Activated CD8-positive, alpha-beta T cell treated with anti-CD3 and anti-CD28 coated beads, Interleukin-2, amount 10 ng/mL, durations not matched to agents 7 days and 5 days (primary cell): ENCODE measurements around the gene KLK8. TPM values are rescaled to one million over a fixed set of nuclear protein-coding genes. Genes with fewer than 3 reads are reported as not detected.

ENCODE experiments used
- ATAC-seq: fragments of 150-1000 bp; cut with Tn5 transposase; one replicate; pipeline ENCODE4 v1.10.0; 2021; ENCODE audit warnings: moderate library complexity
- CTCF ChIA-PET: fragments of 350-600 bp; sonication (Branson Sonifier 250); formaldehyde crosslinking; loops from one replicate; lab custom pipeline; 2021; ENCODE audit warnings: antibody characterized with exemption; lab: Charles Lee
- POLR2A ChIA-PET: fragments of 350-600 bp; sonication (Branson Sonifier 250); formaldehyde crosslinking; loops from one replicate; lab custom pipeline; 2021; ENCODE audit warnings: antibody characterized with exemption; lab: Charles Lee
- DNase-seq: peaks from one replicate; pipeline ENCODE4 v3.0.0-alpha.2; 2020
- H3K27ac Mint-ChIP-seq: one replicate; pipeline ENCODE4 v1.8.0; 2021; ENCODE audit warnings: mild to moderate bottlenecking, mixed read lengths
- H3K27me3 Mint-ChIP-seq: one replicate; pipeline ENCODE4 v1.8.0; 2021; ENCODE audit warnings: low read depth, mixed read lengths
- H3K36me3 Mint-ChIP-seq: one replicate; pipeline ENCODE4 v1.8.0; 2021; ENCODE audit warnings: low read depth, mixed read lengths
- H3K4me1 Mint-ChIP-seq: one replicate; pipeline ENCODE4 v1.8.0; 2021; ENCODE audit warnings: low read depth, mixed read lengths
- H3K4me3 Mint-ChIP-seq: one replicate; pipeline ENCODE4 v1.8.0; 2021; ENCODE audit warnings: mild to moderate bottlenecking, mixed read lengths
- H3K9me3 Mint-ChIP-seq: one replicate; pipeline ENCODE4 v1.8.0; 2022; ENCODE audit warnings: mixed read lengths; ENCODE audit not compliant: insufficient read depth
- total RNA-seq, 2 experiments: library from RNA; stranded (reverse); gene quantifications; one replicate each; pipeline ENCODE4 v1.2.3, GENCODE V29; 2021

Gene KLK8
- total RNA-seq, 2 experiments from 2014 or later, result not detected

DNA sequence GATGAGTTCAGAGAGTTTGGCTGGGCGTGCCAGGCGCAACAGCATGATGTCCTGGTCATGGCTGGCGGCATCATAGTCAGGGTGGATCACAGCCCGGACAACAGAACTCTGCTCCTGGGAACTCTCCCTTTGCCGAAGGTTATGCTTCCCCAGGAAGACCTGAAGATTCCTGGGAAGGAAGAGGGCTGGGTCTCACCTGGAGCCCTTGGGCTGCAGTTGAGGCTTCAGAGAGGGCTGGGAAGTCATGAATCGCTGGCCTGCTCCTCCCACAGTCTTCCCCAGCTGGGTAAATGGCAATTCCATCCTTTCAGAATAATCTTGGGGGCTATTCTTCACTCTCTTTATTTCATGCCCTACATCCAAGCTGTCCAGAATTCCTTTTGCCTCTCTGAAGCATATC is 38.0 kb downstream of the KLK8 start:
- ChIA-PET POLR2A (no interaction called here), CTCF (no interaction called here)
- Mint-ChIP-seq H3K9me3 (no peaks in the 10 kb centered on the region), H3K27ac (no peak overlapping the region), H3K27me3 (no peaks in the 10 kb centered on the region), H3K4me1 (no peaks in the 10 kb centered on the region), H3K4me3 (no peak overlapping the region), H3K36me3 (no peaks in the 10 kb centered on the region)
- DNase-seq, result no peak
- ATAC-seq, result no peak

DNA sequence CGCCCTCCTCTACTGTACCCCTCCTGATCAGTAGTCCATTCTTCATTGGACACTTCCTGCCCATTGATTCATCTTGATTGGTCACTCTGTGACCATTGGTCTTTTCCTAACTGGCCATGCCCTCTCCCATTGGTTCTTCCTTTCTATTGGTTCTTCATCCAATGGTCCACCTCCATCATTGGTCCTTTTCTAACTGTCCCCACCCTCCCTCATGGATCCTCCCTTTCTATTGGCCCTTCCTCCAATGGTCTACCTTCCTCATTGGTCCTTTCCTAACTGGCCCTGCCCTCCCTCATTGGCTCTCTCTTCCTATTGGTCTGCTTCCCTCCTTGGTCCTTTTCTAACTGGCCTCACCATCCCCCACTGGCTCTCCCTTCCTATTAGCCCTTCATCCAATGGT is 39.2 kb downstream of the KLK8 start:
- no peak for ATAC-seq
- DNase-seq, result no peak
- H3K27me3 Mint-ChIP-seq, result peaks cover 5% of the 10 kb centered on the region
- no peaks in the 10 kb centered on the region for H3K9me3 Mint-ChIP-seq
- ChIA-PET POLR2A (no interaction called here), CTCF (no interaction called here)
- no peaks in the 10 kb centered on the region for H3K36me3 Mint-ChIP-seq
- no peak overlapping the region for H3K4me3 Mint-ChIP-seq
- H3K27ac Mint-ChIP-seq, result no peak overlapping the region
- H3K4me1 Mint-ChIP-seq, result no peaks in the 10 kb centered on the region

DNA sequence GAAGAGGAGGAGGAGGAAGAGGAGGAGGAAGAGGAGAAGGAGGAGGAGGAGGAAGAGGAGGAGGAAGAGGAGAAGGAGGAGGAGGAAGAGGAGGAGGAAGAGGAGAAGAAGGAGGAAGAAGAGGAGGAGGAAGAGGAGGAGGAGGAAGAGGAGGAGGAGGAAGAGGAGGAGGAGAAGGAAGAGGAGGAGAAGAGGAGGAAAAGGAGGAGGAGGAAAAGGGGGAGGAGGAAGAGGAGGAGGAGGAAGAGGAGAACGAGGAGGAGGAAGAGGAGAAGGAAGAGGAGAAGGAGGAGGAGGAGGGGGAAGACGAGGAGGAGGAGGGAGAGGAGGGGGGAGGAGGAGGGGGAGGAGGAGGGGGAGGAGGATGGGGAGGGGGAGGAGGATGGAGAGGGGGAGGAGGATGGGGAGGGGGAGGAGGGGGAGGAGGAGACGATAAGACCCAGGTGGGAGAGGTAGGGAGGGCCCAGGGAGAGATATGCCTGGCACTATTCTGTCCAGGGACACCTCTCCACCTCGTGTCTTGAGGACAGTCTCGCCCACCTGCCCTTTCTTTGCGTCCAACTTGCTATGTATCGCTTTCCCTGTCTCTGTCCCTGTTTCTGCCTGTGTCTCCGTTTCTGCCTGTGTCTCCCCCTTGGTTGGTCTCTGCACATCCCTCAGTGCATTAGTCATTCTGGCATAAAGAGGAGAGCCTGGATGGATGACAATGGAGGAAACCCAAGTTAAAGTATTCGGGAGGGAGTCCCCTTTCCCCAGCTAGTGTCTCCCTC is 41.5 kb downstream of the KLK8 start:
- ChIA-PET CTCF (no interaction called here), POLR2A (no interaction called here)
- Mint-ChIP-seq H3K36me3 (no peaks in the 10 kb centered on the region), H3K9me3 (no peaks in the 10 kb centered on the region), H3K4me1 (no peaks in the 10 kb centered on the region), H3K27ac (no peak overlapping the region), H3K4me3 (no peak overlapping the region), H3K27me3 (peaks cover 5% of the 10 kb centered on the region)
- DNase-seq, result no peak
- no peak for ATAC-seq

DNA sequence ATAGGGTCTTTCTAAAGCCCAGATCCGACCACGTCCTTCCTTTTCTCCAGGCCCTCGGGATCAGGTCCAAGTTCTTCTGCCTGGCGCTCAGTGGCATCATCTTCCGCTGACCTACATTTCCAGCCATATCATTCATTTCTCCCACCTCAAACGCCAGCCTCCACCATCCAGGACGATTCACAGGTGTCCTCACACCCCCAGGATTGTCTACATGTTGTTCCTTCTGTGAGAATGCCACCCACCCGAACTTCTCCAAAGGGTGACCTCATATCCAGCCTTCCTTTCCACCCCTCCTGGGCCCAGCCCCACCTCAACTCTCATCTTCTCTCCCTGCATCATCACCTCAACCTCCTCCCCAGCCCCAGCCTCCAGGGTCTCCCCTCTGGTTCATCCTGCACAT is 43.8 kb downstream of the KLK8 start:
- ChIA-PET CTCF (no interaction called here), POLR2A (no interaction called here)
- Mint-ChIP-seq H3K27ac (no peak overlapping the region), H3K36me3 (no peaks in the 10 kb centered on the region), H3K4me1 (no peaks in the 10 kb centered on the region), H3K4me3 (no peak overlapping the region), H3K9me3 (no peaks in the 10 kb centered on the region), H3K27me3 (peaks cover 5% of the 10 kb centered on the region)
- DNase-seq (no peak), ATAC-seq (no peak)

DNA sequence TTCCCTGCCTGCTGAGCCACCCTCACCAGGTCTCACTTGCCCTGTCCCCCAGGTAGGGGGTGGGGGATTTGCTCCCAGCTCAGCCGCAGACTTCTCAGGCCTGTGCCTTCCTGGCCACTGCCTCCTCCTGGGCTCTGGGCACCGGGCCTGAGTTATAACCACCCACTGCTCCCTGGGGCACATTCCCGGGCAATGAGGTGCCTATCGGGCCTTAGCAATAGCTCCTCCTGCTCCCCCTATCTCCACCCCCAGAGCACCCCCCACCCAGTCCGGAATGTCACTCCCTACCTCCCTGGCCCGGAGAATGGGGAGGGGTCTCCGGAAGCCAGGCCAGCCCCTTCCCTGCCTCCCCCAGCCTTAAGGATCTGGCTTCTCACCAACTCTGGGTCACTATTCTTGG is 48.5 kb downstream of the KLK8 start, which contains the start of gene KLK5:
Gene KLK5 (minus strand): TSS at position 129 of the 400 bp plus-strand sequence. CDS start 381 bp downstream, outside the sequence.
- no peaks in the 10 kb centered on the region for H3K4me1 Mint-ChIP-seq
- no peak within 1 kb of the TSS for H3K4me3 Mint-ChIP-seq
- POLR2A ChIA-PET, result no interaction called here
- H3K27me3 Mint-ChIP-seq, result peaks cover 5% of the 10 kb centered on the region
- no peak for ATAC-seq
- no peaks in the 10 kb centered on the region for H3K9me3 Mint-ChIP-seq
- no peak for DNase-seq
- H3K27ac Mint-ChIP-seq, result no peak within 1 kb of the TSS
- no peaks in the 10 kb centered on the region for H3K36me3 Mint-ChIP-seq
- CTCF ChIA-PET, result no interaction called here

DNA sequence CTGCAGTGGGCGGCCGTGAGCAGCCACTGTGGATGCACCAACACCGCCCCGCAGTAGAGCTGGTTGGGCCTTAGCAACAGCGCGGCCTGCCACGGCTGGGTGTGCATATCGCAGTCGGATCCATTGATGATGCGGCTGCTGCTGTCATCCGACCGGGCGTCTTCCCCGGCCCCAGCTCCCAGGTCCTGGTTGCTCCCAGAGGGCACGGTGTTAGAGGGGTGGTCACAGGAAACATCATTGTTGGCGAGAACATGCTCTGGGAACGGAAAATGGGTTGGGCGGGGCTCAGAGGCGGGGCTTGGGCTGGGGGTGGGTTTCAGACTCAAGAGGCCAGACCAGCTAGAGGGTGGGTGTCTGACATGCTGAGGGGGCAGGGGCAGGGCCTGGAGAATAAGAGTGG is 51.5 kb downstream of the KLK8 start:
- Mint-ChIP-seq H3K9me3 (no peaks in the 10 kb centered on the region), H3K27ac (no peak overlapping the region), H3K4me3 (no peak overlapping the region), H3K27me3 (peaks cover 3% of the 10 kb centered on the region), H3K36me3 (no peaks in the 10 kb centered on the region), H3K4me1 (no peaks in the 10 kb centered on the region)
- ChIA-PET CTCF (no interaction called here), POLR2A (no interaction called here)
- no peak for ATAC-seq
- DNase-seq, result no peak

DNA sequence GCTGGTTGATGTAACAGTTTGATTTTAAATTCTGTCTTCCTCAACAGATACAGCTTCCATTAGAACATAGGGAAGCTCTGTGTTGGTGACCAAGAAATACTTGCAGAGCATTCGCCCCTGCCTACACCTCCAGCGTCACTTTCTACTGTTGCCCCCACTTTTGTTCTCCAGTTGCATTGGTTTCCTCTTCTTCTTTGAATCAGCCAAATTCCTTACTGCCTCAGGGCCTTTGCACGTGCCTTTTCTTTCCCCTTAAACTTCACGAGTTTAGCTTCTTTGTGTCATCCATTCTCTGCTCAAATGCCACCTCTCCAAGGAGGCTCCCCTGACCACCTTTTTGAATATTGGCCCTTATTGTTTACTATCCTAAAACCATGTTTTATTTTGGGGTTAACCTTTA is 54.3 kb downstream of the KLK8 start:
- ChIA-PET POLR2A (no interaction called here), CTCF (no interaction called here)
- ATAC-seq, result no peak
- H3K9me3 Mint-ChIP-seq, result no peaks in the 10 kb centered on the region
- peaks cover 3% of the 10 kb centered on the region for H3K27me3 Mint-ChIP-seq
- H3K36me3 Mint-ChIP-seq, result no peaks in the 10 kb centered on the region
- H3K4me1 Mint-ChIP-seq, result no peaks in the 10 kb centered on the region
- H3K27ac Mint-ChIP-seq, result no peak overlapping the region
- H3K4me3 Mint-ChIP-seq, result no peak overlapping the region
- no peak for DNase-seq

Other genes with a start within 250 kb of the KLK8 start
- not detected for gene GPR32, start 231.1 kb downstream of the KLK8 start, total RNA-seq
- gene ACP4, start 211.2 kb downstream of the KLK8 start, total RNA-seq, result not detected
- gene KLK1, start 177.8 kb downstream of the KLK8 start, total RNA-seq, result under 1 TPM; 0.45 to 0.47 TPM
- not detected for gene KLK15, start 168.0 kb downstream of the KLK8 start, total RNA-seq
- not detected for gene KLK3, start 146.7 kb downstream of the KLK8 start, total RNA-seq
- gene KLK2, start 128.2 kb downstream of the KLK8 start, total RNA-seq, result not detected
- gene KLK4, start 90.2 kb downstream of the KLK8 start, total RNA-seq, result not detected
- gene KLK5, start 48.6 kb downstream of the KLK8 start, total RNA-seq, result not detected
- not detected for gene KLK6, start 32.0 kb downstream of the KLK8 start, total RNA-seq
- not detected for gene KLK7, start 17.7 kb downstream of the KLK8 start, total RNA-seq
- not detected for gene KLK10, start 18.1 kb upstream of the KLK8 start, total RNA-seq
- not detected for gene KLK11, start 25.0 kb upstream of the KLK8 start, total RNA-seq
- gene KLK12, start 33.4 kb upstream of the KLK8 start, total RNA-seq, result not detected
- gene KLK13, start 63.5 kb upstream of the KLK8 start, total RNA-seq, result not detected
- gene KLK14, start 81.3 kb upstream of the KLK8 start, total RNA-seq, result under 1 TPM in 1 of 2 experiments, not detected in 1; 0.57 TPM
- gene CTU1, start 106.8 kb upstream of the KLK8 start, total RNA-seq, result 1 to 10 TPM; 8.7 to 10.0 TPM
- under 1 TPM; 0.58 to 0.60 TPM for gene SIGLEC9, start 123.3 kb upstream of the KLK8 start, total RNA-seq
- gene SIGLEC7, start 140.7 kb upstream of the KLK8 start, total RNA-seq, result not detected
- 1 to 10 TPM; 2.3 to 4.0 TPM for gene CD33, start 223.5 kb upstream of the KLK8 start, total RNA-seq
- gene SIGLECL1, start 249.5 kb upstream of the KLK8 start, total RNA-seq, result not detected